IMR-90 (cell line): Measurements from ENCODE around the gene CDC14A. TPM values are rescaled to one million over a fixed set of nuclear protein-coding genes. Genes with fewer than 3 reads are reported as not detected.

Experiments used
- ATAC-seq: fragments of 200-7000 bp; cut with Tn5 transposase; 2 replicates; pipeline ENCODE4 v1.9.1; 2020; ENCODE audit warnings: low read depth, mild to moderate bottlenecking, moderate library complexity
- BruUV-seq: library from RNA; stranded (reverse); fragments of 400-500 nt; replicated peaks from 2 replicates; lab custom pipeline; 2021; lab: Mats Ljungman, UMichigan
- CTCF ChIA-PET: fragments of 300-600 bp; formaldehyde crosslinking; extraction: SDS; loops from one replicate; lab custom pipeline; 2021; ENCODE audit warnings: antibody characterized with exemption; lab: Yijun Ruan, JAX
- POLR2A ChIA-PET: fragments of 300-600 bp; sonication (Branson Sonifier 250); formaldehyde crosslinking; loops from one replicate; lab custom pipeline; 2022; ENCODE audit warnings: antibody characterized with exemption; ENCODE audit not compliant: unreplicated experiment; lab: Charles Lee
- DNase-seq: peaks from one replicate; pipeline ENCODE4 v3.0.0; 2013
- H2AFZ ChIP-seq: replicated peaks from 2 replicates; pipeline ENCODE3; 2013; ENCODE audit warnings: low read length, mild to moderate bottlenecking; ENCODE audit not compliant: poor library complexity
- H2AK5ac ChIP-seq: 2 replicates; pipeline ENCODE4 v1.6.1; 2013; ENCODE audit warnings: low read depth, low read length, inconsistent platforms
- H2AK9ac ChIP-seq: replicated peaks from 2 replicates; pipeline ENCODE3; 2013; ENCODE audit warnings: mild to moderate bottlenecking, low read depth, low read length, moderate library complexity; ENCODE audit not compliant: poor library complexity
- H2BK120ac ChIP-seq: 2 replicates; pipeline ENCODE4 v1.6.1; 2013; ENCODE audit warnings: low read depth, low read length, inconsistent platforms
- H2BK15ac ChIP-seq: 3 replicates; pipeline ENCODE4 v1.6.1; 2013; ENCODE audit warnings: low read depth, low read length, inconsistent platforms
- H2BK20ac ChIP-seq: 2 replicates; pipeline ENCODE4 v1.6.1; 2013; ENCODE audit warnings: low read depth, mild to moderate bottlenecking, inconsistent platforms, low read length, moderate library complexity
- H2BK5ac ChIP-seq: 2 replicates; pipeline ENCODE4 v1.6.1; 2013; ENCODE audit warnings: mild to moderate bottlenecking, low read depth, low read length, inconsistent platforms; ENCODE audit not compliant: poor library complexity, severe bottlenecking
- H3K14ac ChIP-seq: replicated peaks from 2 replicates; pipeline ENCODE4 v1.6.1; 2013; ENCODE audit warnings: low read depth, low read length, inconsistent platforms
- H3K18ac ChIP-seq: 2 replicates; pipeline ENCODE4 v1.6.1; 2013; ENCODE audit warnings: low read depth, low read length, control low read depth
- H3K23ac ChIP-seq: 2 replicates; pipeline ENCODE4 v1.6.1; 2013; ENCODE audit warnings: low read depth, low read length, inconsistent platforms
- H3K27ac ChIP-seq: 2 replicates; pipeline ENCODE4 v1.5.1; 2013; ENCODE audit warnings: mild to moderate bottlenecking, control low read depth, low read length; ENCODE audit not compliant: insufficient read depth
- H3K27me3 ChIP-seq: 2 replicates; pipeline ENCODE4 v1.6.1; 2013; ENCODE audit warnings: low read length; ENCODE audit not compliant: control insufficient read depth, insufficient read depth
- H3K36me3 ChIP-seq: 2 replicates; pipeline ENCODE4 v1.6.1; 2013; ENCODE audit warnings: low read length, mixed read lengths; ENCODE audit not compliant: control insufficient read depth, insufficient read depth
- H3K4ac ChIP-seq: 2 replicates; pipeline ENCODE4 v1.6.1; 2013; ENCODE audit warnings: low read depth, low read length, inconsistent platforms
- H3K4me1 ChIP-seq: 2 replicates; pipeline ENCODE4 v1.6.1; 2013; ENCODE audit warnings: low read length, mixed read lengths; ENCODE audit not compliant: control insufficient read depth, insufficient read depth
- H3K4me2 ChIP-seq: 2 replicates; pipeline ENCODE4 v1.6.1; 2013; ENCODE audit warnings: low read depth, mild to moderate bottlenecking, control low read depth, low read length, moderate library complexity
- H3K4me3 ChIP-seq: 2 replicates; pipeline ENCODE4 v1.5.1; 2013; ENCODE audit warnings: low read depth, mild to moderate bottlenecking, control low read depth, low read length, moderate library complexity; ENCODE audit not compliant: insufficient read depth
- H3K56ac ChIP-seq: 2 replicates; pipeline ENCODE4 v1.6.1; 2013; ENCODE audit warnings: low read length, inconsistent platforms; ENCODE audit not compliant: insufficient read depth; ENCODE audit errors: extremely low read depth
- H3K79me1 ChIP-seq, 2 experiments: 2 replicates each; pipeline ENCODE4 v1.6.1; 2013; ENCODE audit warnings: low read length in 2 of 2, inconsistent platforms in 1 of 2, low read depth in 1 of 2
- H3K9ac ChIP-seq: 2 replicates; pipeline ENCODE4 v1.6.1; 2013; ENCODE audit warnings: low read depth, low read length, control low read depth
- H3K9me1 ChIP-seq: 2 replicates; pipeline ENCODE4 v1.6.1; 2013; ENCODE audit warnings: low read length, inconsistent platforms; ENCODE audit not compliant: insufficient read depth
- H3K9me3 ChIP-seq: 2 replicates; pipeline ENCODE4 v1.6.1; 2013; ENCODE audit warnings: low read length; ENCODE audit not compliant: control insufficient read depth, insufficient read depth
- H4K20me1 ChIP-seq: 2 replicates; pipeline ENCODE4 v1.6.1; 2013; ENCODE audit warnings: low read length, inconsistent platforms; ENCODE audit not compliant: insufficient read depth
- H4K5ac ChIP-seq: 2 replicates; pipeline ENCODE4 v1.6.1; 2013; ENCODE audit warnings: mild to moderate bottlenecking, low read depth, low read length, control low read depth
- H4K8ac ChIP-seq, 2 experiments: 2 replicates each; pipeline ENCODE4 v1.6.1; 2013; ENCODE audit warnings: low read depth in 2 of 2, low read length in 2 of 2, control low read depth in 1 of 2, inconsistent platforms in 1 of 2
- H4K91ac ChIP-seq: 2 replicates; pipeline ENCODE4 v1.6.1; 2013; ENCODE audit warnings: low read depth, low read length, inconsistent platforms; ENCODE audit not compliant: insufficient read depth
- BHLHE40 ChIP-seq: fragments of 150-350 bp; IDR thresholded peaks from 2 replicates; pipeline ENCODE4 v1.6.1; 2016; ENCODE audit warnings: mild to moderate bottlenecking, low read depth, low read length
- CEBPB ChIP-seq: IDR thresholded peaks from 2 replicates; pipeline ENCODE4 v1.6.1; 2012; ENCODE audit warnings: low read depth, low read length, improper control_type of control experiment
- CTCF ChIP-seq: conservative IDR thresholded peaks from 2 replicates; pipeline ENCODE4 v1.5.1; 2012; ENCODE audit warnings: mild to moderate bottlenecking, low read depth, low read length, improper control_type of control experiment
- FOS ChIP-seq: fragments of 150-350 bp; IDR thresholded peaks from 2 replicates; pipeline ENCODE4 v1.6.1; 2016; ENCODE audit warnings: low read depth, low read length
- MAFK ChIP-seq: IDR thresholded peaks from 2 replicates; pipeline ENCODE4 v1.6.1; 2012; ENCODE audit warnings: low read depth, low read length, improper control_type of control experiment
- RAD21 ChIP-seq: IDR thresholded peaks from 2 replicates; pipeline ENCODE4 v1.6.1; 2012; ENCODE audit warnings: low read length, improper control_type of control experiment
- RFX5 ChIP-seq: IDR thresholded peaks from 2 replicates; pipeline ENCODE4 v1.8.0; 2012; ENCODE audit warnings: low read depth, mild to moderate bottlenecking, low read length, moderate library complexity
- dilution Hi-C: fragments of 300-500 bp; cut with HindIII; formaldehyde crosslinking; loops from one replicate; pipeline ENCODE4 v1.14.3; 2018; ENCODE audit warnings: low sequenced_read_pairs; ENCODE audit not compliant: unreplicated experiment
- in situ Hi-C: fragments of 300-500 bp; cut with MboI; formaldehyde crosslinking; loops from 3 replicates; pipeline ENCODE4 v1.14.3; 2019; ENCODE audit warnings: low sequenced_read_pairs, inconsistent platforms, mixed read lengths
- intact Hi-C: fragments of 100-400 bp; cut with micrococcal nuclease; formaldehyde crosslinking; loops from 2 replicates; pipeline ENCODE4 v1.10.0; 2022
- polyA plus RNA-seq, 3 experiments: library from polyadenylated mRNA; depleted of rRNA; stranded (reverse); fragments of >200 nt; gene quantifications; 2 replicates each; pipeline ENCODE4 v1.2.3, GENCODE V29; 2012; ENCODE audit warnings: low replicate concordance in 1 of 3
- total RNA-seq: library from RNA; depleted of rRNA; stranded (reverse); fragments of >200 nt; gene quantifications from 2 replicates; pipeline ENCODE4 v1.2.3, GENCODE V29; 2012

CDC14A gene
- total and polyA plus RNA-seq, 2 of the 4 experiments (the other 2 are of a cell fraction) = 1.7 to 3.0 TPM

DNA sequence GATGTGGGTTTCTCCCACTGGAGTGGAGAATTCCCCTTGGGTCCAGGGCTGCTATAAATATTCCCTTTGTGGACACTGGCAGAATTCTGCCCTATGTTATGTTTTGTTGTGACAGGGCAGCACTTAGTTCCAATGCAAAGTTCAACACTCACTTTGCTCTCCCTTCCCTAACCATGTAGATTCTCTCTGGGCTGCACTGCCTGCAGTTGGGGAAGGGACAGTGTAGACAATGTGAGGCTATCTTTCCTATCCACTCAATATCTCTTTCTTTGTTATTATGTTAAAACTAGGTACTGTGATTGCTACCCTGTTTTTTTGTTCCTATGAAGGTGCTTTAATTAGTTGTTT, 205.3 kb downstream of the CDC14A start:
- ChIA-PET POLR2A (no interaction called here), CTCF (no interaction called here)
- Histone ChIP-seq H4K91ac (no peak overlapping the region), H3K9me3 (peaks cover 11% of the 10 kb centered on the region), H2AK5ac (no peak overlapping the region), H3K23ac (no peak overlapping the region), H3K4ac (no peak overlapping the region), H3K56ac (no peak overlapping the region), H3K9me1 (no peaks in the 10 kb centered on the region), H3K9ac (no peak overlapping the region), H3K79me1 (no peaks in the 10 kb centered on the region), H3K4me2 (no peak overlapping the region), H2AFZ (no peak overlapping the region), H3K27me3 (no peaks in the 10 kb centered on the region), H3K18ac (no peak overlapping the region), H3K4me3 (no peak overlapping the region), H3K14ac (no peak overlapping the region), H2BK5ac (no peak overlapping the region), H4K8ac (no peak overlapping the region), H3K4me1 (no peaks in the 10 kb centered on the region), H3K36me3 (no peaks in the 10 kb centered on the region), H2AK9ac (no peak overlapping the region), H3K27ac (no peak overlapping the region), H2BK15ac (no peak overlapping the region), H2BK120ac (no peak overlapping the region), H2BK20ac (no peak overlapping the region), H4K5ac (no peak overlapping the region), H4K20me1 (no peaks in the 10 kb centered on the region)
- ATAC-seq (no peak), DNase-seq (no peak)
- intact Hi-C loops = no loop called here
- no TSS peak for BruUV-seq
- dilution Hi-C loops = no loop called here
- TF ChIP-seq BHLHE40 (no peak), RAD21 (no peak), FOS (no peak), CEBPB (no peak), CTCF (no peak), RFX5 (no peak), MAFK (no peak)
- in situ Hi-C loops = no loop called here
